Activated T-cell treated with anti-CD3 and anti-CD28 coated beads, Interleukin-2, amount 50 U/mL, for 1 hour (primary cell): Measurements from ENCODE around the gene CHMP2A.
"Not testable (repeated sequence)": the region's sequence is repeated elsewhere in the genome, so short reads cannot be mapped to it uniquely, and the experiment has no call there.

Source experiments
- DNase-seq: peaks from one replicate; pipeline ENCODE4 v3.0.0-alpha.2; 2020

The CHMP2A gene

DNA sequence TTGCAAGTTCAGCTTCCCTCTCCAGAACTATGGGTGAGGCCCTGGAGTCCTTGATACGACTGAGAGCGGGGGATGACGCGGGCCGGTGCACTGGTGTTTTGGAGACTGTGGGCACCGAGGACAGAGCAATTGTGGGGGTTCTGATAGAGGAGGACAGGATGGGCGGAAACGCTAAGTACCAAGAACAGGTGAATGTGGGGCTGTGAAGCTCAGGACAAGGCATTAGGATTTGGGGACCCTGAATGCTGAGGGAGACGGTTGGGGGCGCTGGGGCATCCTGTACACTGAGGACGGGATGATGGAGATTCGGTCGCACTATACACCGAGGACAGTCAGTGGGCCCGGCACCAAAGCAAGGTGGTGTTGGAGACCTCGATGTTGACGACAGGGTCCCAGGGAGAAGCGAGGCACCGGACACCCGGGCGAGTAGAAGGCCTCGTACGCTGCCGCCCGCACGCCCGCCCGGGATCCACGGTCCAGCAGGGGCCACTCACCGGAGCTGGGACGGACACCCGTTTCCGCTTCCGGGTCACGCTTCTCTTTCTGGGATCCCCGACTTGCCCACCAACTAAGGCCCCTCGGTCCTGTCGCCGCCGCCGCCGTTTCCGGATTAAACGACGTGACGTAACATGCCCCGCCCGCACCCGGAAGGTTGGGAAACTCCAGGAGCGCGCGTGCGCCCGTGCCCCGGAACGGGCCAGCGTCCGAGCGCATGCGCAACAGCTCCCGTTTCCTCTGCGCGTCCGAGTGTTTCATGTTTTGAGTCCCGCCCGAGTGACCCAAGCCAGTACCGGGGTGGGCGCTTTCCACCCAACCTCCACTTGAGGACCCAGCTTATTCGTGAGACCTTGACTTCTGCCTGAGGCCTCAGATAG is at the start of gene CHMP2A:
TSS of gene CHMP2A (minus strand) at position 612 of the 875 bp plus-strand sequence. CDS start 893 bp downstream, outside the sequence.
- peak; percentile 97 for DNase-seq

DNA sequence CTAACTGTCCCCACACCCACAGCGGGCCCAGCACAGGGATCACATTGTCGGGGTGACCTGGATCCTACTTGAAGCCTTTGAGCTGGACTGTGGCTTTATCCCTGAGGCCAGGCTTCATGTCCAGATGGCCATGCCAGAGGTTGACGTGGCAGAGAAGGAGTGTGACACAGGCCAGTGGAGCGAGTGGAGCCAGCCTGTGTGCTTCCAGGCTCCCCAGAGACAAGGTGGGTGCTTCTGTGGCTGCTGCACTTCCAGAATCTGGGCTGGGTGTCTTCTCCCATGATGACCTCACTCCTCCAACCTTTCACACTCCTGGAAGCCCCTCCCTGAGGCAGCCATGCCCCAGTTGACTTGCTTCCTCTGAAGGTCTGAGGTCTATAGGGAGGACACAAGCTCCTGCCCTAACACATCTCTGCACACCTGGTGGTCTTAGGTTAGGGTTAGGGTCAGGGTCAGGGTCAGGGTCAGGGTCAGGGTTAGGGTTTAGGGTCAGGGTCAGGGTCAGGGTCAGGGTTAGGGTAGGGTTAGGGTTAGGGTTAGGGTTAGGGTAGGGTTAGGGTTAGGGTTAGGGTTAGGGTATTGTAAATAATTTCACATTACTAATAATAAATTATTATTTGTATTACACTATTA is 31.3 kb upstream of the CHMP2A start:
- no peak for DNase-seq

DNA sequence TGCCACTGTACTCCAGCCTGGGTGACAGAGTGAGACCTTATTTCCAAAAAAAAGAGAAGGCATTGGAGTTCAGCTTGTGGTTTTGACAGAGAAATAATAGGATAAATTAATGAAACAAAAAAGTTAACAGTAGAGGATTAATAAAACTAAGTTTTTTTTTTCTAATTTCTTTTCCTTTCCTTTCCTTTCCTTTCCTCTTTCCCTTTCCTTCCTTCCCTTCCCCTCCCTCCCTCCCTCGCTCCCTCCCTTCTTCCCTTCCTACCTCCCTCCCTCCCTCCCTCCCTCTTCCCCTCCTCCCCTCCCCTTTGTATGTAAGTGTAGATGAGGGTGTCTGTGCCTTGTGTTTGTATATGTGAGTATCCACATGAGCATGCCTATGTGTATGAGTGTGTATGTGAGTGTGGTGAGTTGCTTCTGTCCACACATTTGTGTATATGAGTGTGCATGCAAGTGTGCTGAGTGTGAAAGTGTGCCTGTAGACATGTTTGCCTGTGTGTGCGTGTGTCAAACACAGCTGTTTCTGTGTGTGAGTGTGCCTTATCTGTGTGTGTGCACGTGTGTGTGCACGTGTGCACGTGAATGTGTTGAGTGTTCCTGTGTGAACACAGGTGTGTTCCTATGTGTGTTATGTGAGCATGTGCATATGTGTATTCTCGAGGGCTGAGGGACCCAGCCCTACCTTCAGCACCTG is 30.7 kb upstream of the CHMP2A start:
- DNase-seq, result no peak

DNA sequence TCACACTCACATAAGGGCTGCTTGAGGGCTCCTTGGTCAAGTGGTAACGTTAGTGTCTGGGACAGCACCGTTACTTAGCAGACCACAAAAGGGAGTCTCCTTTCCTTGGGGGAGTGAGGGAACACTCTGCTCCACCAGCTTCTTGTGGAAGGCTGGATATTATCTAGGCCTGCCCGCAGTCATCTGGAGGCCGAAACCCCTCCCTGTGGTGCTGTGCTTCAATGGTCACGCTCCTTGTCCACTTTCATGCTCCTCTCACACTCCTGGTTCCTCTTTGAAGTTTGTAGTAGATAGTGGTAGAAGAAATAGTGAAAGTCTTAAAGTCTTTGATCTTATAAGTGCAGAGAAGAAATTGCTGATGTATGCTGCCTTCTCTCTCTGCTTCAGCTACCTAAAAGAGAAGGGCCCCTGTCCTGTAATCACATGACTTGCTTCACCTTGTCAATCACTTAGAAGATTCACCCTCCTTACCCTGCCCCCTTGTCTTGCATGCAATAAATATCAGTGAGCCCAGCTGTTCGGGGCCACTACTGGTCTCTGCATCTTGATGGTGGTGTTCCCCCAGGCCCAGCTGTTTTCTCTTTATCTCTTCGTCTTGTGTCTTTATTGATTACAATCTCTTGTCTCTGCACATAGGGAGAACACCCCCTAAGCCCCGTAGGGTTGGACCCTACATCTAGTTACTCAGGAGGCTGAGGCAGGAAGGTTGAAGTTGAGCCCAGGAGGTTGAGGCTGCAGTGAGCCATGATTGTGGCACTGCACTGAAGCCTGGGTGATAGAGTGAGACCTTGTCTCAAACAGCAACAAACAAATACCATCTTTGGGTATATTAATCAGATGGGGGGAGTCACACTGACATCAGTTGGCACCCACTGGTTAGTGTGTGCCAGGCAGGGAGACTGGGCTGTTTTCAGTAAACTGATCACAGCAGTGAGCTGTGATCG is 29.9 kb upstream of the CHMP2A start:
- no peak for DNase-seq

DNA sequence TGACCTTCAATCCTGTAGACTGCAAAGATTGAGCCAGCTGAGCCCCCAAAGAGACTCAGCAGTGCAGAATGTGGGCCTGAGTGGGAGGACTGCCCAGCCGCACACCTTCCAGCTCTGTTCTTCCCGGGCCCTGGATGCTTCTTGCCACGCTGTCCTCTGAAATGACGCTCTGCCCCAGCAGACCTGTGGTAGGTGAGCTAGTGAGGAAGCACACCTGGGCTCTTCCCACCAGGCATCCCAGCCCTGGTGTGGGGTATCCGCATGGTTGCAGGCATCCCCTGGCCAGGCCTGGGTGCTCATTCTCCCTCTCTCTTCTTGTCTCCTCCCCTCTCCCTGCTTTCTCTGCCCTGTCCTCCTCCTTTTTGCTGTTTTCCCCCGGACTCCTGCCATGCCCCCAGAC is 28.1 kb upstream of the CHMP2A start:
- DNase-seq, result no peak

DNA sequence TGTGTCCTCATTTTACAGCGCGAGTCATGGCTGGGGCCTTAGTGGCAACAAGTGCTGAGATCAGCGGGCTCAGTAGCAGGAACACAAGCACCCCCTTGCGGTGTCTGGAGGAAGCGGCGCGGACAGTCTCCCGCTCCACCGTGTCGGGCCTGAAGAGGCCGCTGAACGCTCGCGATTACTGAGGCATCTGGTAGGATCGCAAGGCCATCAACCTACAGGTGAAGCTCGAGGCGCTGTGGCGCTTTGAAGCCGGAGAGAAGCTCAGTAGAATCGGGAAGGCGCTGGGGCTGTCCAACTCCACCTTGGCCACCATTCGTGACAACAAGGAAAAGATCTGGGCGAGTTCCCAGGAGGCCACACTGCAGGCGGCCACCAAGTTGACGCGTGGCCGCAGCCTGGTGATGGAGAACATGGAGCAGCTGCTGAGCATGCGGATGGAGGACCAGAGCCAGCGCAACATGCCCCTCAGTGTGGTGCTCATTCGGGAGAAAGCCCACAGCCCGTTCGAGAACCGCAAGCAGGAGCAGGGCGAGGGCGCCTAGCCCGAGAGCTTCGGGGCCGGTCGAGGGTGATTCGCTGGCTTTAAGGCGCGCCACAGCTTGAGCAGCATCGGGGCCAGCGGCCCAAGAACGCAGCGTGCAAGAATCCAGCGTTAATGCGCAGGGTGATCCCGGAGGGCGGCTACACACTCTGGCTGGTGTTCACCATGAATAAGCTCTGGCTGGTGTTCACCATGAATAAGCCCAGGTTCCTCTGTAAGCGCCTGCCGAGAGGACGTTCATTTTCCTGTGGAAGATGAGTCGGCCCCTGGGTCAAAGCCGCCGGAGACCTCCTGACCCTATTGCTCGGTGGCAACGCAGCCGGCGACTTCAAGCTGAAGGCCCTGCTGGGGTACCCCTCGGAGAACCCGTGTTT is 26.6 kb upstream of the CHMP2A start:
- peak; percentile 92 for DNase-seq

DNA sequence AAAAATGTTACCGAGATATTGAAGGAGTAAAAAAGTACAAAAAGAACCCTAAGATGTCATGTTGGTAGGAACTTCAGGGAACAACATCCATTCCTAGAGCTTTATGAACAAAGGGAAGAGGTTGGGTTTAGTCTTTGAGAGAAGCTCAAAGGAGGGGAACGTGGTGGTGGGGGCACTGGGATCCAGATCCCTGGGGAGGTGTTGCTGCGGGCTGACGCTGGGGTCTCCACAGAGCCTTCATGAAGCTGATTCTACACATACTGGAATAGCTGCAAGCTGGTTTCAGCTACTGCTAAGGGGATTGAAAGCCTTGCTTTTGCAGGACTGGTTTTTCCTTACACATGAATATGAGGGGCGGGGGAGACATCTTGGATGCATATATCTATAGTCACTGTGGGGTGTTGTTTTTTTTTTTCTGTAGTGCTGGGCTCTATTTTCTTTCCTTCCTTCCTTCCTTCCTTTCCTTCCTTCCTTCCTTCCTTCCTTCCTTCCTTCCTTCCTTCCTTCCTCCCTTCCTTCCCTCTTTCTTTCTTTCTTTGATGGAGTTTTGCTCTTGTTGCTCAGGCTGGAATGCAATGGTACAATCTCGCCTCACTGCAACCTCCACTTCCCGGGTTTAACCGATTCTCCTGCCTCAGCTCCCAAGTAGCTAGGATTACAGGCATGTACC is 24.7 kb upstream of the CHMP2A start:
- DNase-seq, result no peak

DNA sequence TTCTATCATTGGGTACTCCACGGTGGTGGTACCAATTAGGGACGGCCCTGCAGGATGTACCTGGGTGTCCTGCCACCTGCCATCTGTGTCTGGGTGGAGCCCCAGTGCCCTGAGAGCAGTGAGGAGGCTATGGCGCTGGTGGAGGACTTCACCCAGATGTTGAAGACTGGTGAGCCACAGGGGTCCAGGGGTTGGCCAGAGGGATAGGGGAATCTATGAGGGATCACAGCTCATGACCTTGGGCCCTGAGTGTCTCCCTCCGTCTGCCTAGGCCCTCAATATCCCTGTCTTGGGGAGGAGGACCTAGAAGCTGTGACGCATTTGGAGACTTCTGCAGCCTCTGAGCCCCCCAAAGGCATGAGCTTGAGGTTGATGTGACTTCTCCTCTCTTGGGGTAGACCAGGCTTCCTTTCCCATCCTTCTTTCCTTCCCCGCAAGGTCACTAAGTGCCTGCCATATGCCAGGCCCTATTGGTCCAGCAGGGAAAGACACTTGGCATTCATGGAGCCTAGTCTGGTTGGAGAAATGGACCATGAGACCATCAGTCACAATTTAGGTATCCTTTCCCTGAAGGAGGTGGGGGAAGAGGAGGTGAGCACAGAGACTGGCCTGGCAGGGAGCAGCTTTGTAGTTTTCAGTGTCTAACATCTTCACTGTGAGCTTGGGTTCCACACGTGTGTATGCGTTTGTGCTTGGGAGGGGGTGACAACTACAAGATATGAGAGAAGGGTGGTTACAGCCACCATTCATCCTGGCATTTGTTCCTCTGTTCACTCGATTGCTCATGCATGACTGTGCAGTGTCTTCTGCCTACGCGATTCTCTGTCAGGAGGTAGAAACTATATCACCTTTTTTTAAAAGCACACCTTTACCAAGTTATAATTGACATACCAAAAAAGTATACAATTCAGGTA is 23.4 kb upstream of the CHMP2A start:
- no peak for DNase-seq

DNA sequence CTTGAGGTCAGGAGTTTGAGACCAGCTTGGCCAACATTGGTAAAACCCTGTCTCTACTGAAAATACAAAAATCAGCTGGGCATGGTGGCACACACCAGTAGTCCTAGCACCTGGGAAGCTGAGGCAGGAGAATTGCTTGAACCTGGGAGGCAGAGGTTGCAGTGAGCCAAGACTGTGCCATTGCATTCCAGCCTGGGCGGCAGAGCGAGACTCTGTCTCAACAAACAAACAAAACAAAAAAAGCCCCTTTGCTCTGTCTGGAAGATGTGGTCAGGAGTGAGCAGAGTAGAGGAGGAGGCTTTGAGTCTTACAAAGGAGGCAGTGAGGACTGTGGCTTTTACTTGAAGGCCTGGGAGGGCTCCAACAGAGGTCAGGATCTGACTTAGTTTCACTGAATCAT is 22.7 kb upstream of the CHMP2A start:
- not testable (repeated sequence) for DNase-seq

DNA sequence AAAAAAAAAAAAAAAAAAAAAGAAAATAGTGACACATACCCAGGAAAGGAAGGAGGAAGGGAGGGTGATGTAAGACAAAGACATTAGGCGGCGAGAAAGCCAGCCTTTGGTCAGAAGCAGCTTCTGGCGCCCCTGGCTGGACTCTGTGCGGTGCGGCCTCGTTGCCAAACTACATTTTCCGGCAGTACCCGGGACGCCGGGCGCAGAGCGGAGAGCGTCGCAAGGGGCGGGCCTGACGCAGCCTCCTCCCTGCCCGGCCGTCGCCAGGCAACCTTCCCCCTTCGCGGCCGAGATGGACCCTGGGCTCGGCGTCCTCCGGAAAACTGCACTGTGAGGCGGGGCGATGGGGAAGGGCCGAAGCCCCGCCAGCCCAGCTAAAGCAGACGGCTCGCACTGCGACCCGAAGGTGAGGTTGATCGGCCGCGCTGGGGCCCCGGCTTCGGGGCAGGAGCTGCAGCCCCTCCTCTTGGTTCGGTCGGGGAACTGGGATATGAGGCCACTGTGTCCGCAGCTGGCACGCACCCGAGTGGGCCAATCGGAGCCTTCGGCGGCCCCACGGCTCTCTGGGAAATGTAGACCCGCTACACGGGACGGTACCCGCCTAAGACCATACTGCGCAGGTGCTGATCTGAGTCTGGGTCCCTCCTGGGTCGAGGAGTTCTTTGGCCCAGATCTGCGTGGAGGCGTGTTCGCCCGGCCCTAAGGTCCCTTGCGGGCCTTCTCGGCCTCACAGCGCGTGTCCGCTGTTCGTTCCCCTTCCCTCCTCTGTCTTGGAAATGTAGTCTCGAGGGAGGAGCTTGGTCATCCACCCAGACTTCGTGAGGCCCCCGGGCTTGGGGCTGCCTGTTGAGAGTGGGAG is 20.5 kb upstream of the CHMP2A start:
- DNase-seq, result peak; percentile 78

DNA sequence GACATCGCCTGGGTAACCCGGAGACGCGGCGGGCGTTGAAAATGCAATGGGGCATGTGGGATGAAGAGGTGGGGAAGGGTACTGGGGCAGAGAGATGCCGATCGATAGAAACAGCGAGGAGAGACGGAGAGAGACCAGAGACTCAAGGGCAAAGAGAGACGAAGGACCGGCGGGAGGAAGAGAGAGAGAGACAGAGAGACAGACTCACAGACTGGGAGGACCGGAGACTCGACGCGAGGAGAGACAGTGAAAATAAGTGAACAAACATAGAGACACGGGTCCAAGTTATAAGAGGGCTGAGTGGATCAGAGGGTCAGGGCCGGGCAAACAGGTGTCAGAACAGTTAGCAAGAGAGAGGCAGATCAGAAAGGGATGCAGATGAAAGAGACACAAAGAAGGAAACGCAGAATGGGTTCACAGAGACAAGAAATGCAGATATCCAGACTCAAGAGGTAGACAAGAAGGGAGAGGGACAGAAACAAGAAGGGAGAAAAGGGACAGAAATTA is 18.8 kb upstream of the CHMP2A start:
- DNase-seq, result no peak

DNA sequence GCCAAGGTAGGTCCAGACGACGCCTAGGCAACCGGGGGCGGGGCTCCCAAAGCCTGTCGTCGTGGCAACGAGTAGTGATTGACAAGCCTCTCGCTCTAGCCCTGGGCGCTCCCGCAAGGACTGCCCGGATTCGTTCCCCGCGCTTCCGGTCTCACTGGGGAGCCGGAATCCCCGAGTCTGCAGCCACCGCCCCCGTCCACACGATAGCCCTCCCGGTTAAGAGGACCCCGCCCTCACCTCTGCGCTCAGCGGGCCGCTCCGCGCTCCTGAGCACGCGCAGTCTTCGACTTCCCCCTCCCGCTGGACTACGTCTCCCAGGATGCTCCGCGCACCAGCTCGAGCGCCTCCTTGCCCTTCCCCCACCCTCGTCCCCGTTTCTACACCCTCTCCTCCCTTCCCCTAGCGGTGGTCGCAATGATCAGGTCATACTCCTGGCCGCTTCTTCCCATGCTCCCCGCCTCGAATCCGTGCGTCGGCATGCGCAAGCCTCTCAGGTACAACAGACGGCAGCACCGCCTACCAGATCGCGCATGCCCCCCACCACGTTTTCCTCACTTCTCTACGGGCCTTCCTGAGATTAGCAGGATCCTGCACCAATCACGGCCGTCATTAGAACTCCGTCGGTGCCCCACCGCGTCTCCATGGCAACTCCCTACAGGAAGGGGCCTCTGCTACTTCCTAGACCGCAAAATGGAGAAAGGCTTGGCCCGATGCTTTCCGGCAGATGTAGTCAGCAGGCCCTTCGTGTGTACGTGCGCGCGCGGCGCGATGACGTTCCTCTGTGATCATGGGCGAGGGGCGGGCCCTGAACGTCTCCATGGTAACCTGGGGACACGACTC is 18.1 kb upstream of the CHMP2A start, which contains the start of gene MZF1:
TSS of gene MZF1 (minus strand) at position 518 of the 840 bp plus-strand sequence. CDS start 1,946 bp downstream, outside the sequence.
- DNase-seq, result peak; percentile 100

DNA sequence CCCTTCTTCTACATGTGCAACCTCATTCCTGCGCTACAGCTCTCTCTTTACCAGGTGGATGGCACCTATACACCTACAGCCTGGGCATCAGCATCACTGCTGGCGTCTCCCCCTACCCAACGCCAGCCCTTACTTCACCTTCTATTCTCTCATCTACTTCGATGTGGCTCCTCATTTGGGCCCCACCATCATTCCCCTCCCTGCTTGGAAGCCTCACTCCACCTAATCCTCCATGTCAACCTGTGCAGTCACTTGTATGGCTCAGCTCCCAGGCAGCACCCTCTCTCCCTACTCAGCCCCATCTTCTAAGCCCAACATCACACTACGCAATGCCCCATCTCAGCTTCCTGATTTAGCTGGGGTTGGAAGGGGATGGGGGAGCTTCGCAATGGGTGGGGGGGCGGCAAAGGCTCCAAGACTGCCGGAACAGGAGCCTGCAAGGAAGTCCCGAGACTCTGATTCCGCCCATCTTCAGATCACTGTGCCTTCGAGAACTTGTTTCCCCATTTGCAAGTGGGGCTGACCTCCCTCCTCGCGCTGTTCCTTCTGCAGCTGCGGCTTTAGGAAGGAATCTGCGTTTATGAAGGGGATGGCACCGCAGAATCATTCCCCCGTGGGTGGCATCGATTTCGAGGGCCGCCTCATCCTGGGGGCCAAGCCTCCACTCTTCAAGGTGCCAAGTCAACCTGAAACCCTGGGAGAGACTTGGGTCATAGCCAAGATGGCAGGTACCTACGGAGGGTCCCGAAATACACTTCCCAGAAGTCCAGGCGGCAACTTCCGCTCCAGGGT is 17.3 kb upstream of the CHMP2A start:
- DNase-seq, result no peak

DNA sequence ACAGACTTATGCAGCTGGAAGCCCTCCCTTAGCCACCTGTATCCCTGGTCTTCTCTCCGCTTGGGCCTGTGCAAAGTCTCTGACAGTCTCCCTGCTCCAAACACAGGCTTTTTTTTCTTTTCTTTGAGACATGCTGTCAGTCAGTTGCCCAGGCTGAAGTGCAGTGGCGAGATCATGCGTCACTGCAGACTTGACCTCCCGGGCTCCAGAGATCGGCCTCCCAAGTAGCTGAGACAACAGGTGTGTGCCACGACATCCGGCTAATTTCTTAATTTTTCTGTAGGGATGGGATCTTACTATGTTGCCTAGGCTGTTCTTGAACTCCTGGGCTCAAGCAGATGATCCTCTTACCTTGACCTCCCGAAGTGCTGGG is 16.7 kb upstream of the CHMP2A start:
- peak; percentile 16 for DNase-seq

DNA sequence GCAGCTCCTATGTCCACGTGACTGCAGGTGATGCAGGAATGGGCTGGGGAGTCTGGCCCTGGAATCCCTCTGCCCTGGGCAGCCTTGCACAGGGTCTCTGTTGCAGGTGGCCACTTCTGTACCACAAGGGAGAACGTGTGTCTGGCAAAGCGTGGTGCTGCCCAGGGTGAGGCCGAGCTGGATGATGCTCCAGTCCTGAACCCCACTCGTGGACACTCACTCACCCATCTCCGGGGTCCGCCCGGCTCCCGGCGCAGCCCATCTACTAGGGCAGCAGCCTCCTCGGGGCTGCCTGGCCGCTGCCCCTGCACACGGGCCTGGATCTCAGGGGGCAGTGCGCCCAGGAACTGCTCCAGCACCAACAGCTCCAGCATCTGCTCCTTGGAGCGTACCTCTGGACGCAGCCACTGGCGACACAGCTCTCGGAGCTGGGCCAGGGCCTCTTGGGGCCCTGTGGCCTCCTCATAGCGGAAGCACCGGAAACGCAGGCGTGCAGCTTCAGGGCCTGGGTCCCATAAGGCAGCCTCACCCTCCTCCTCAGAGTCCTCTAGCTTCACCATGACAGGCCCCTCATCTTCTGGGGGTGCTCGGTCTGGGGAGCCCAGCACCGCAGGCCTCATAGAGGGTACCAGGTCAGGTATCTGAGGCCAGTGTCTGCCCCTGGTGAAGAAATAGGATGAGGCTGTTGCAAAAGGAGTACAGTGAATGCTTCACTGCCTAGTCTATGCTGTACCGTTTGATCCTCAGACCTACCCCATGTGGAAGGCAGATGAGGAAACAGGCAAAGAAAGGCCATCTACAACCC is 16.1 kb upstream of the CHMP2A start:
- DNase-seq, result peak; percentile 16
